GM19239 (cell line): ENCODE data around the gene THEM5.
"Not testable (repeated sequence)": the region's sequence is repeated elsewhere in the genome, so short reads cannot be mapped to it uniquely, and the experiment has no call there.

Experiments
- DNase-seq: peaks from one replicate; pipeline ENCODE4 v3.0.0; 2011; ENCODE audit warnings: low spot score; ENCODE audit not compliant: insufficient read length
- FAIRE-seq: peaks from 2 replicates; lab custom pipeline; 2011; peaks lifted over from hg19 to GRCh38; lab: Jason Lieb, UNC

The THEM5 gene, protein sequence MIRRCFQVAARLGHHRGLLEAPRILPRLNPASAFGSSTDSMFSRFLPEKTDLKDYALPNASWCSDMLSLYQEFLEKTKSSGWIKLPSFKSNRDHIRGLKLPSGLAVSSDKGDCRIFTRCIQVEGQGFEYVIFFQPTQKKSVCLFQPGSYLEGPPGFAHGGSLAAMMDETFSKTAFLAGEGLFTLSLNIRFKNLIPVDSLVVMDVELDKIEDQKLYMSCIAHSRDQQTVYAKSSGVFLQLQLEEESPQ

DNA sequence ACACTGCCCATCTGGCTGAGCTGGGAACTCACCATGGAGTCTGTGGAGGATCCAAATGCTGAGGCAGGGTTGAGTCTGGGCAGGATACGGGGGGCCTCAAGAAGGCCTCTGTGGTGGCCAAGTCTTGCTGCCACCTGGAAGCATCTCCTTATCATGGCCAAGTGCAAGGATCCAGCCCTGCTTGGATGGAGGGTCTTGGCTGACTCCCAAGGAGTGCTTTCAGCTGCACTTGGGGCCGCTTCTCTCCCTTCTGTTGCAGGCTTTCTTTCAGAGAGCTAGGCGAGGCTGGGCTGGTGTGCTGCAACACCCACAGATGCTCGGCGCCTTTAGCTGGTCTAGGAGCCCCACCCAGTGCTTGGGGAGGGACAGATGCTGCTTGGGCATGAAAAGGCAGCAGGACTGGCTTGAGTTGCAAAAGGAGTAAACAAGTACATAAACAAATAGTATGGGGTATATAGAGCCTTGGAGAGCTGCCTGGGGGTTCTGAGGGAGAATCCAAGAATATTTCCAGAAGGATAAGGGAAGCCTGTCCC is at the start of gene THEM5:
THEM5 (minus strand) TSS at position 302 of the 533 bp plus-strand sequence; CDS start at position 155, 147 bp downstream.
- FAIRE-seq (no peak), DNase-seq (no peak)

DNA sequence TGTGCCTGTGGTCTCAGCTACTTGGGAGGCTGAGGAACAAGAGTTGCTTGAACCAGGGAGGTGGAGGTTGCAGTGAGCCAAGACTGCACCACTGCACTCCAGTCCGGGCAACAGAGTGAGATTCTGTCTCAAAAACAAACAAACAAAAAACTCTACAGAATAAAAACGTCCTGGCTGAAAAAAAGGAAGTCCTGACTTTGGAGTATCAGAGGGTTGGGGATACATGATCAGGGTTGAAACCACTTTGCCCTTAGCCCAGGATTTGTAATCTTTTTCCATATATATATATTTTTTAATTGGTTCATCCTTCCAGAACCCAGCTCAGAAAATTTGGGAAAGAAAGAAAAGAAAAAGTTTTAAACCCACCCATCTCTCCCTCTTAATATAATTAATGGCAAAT is 49.3 kb upstream of the THEM5 start:
- FAIRE-seq (no peak), DNase-seq (no peak)

DNA sequence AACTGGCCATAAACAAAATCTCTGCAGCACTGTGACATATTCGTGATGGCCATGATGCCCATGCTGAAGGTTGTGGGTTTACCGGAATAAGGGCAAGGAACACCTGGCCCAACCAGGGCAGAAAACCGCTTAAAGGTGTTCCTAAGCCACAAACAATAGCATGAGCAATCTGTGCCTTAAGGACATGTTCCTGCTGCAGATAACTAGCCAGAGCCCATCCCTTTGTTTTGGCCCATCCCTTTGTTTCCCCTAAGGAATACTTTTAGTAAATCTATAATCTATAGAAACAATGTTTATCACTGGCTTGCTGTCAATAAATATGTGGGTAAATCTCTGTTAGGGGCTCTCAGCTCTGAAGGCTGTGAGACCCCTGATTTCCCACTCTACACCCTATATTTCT is 47.3 kb upstream of the THEM5 start:
- not testable (repeated sequence) for DNase-seq, FAIRE-seq

DNA sequence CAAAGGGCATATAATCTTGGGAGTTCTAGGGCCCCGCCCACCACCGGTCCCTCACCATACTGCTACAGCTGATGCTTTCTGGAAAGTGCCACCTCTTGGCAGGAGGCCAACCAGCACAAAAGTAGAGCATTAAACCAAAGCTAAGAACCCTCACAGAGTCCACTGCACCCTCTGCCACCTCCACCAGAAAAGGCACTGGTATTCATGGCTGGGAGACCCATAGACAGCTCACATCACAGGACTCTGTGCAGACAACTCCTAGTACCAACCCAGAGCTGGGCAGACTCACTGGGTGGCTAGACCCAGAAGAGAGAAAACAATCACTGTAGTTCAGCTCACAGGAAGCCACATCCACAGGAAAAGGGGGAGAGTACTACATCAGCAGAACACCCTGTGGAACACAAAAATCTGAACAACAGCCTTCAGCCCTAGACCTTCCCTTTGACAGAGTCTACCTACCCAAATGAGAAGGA is 45.0 kb upstream of the THEM5 start:
- no peak for DNase-seq
- FAIRE-seq = no peak

DNA sequence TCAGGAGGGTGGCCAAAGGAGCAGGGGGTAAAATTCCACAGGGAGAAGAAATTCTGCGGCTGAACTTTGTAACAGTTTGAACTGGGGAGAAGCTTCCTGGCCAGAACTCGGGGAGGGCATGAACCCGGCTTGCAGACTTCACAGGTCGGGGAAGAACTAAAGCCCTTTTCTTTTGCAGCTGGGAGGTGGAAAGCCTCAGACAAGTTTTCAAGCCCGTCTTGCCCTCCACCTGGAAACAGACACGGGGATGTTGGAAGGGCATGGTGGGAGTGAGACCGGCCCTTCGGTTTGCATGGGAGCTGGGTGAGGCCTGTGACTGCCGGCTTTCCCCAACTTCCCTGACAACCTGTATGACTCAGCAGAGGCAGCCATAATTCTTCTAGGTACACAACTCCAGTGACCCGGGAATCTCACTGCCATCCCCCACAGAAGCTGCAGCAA is 44.5 kb upstream of the THEM5 start:
- no peak for FAIRE-seq
- no peak for DNase-seq

DNA sequence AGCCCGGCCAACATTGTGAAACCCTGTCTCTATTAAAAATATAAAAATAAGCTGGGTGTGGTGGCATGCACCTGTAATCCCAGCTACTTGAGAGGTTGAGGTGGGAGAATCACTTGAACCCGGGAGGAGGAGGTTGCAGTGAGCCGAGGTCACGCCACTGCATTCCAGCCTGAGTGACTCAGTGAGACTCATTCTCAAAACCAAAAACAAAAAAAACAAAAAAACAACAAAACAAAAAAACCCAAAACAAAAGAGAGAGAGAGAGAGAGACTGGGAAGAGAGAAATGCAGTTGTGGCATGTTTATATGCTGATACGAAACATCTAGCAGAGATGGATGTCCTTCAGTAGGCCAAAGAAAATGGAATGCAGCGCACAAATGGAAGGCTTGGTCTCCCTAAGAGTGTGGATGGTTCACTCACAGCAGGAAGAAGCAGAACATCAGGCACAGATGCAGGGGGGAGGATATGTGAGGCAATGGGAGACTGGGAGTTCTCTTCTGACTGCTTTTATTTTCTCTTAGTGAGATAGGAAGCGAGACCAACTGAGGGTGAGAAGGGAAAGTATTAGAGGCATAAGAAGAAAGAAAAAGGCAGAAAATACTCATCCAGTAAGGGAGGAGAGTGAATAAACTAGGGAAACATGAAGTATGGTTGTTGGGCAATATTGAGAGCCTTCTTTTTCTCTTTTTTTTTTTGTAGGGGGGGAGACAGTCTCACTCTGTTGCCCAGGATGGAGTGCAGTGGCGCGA is 39.8 kb upstream of the THEM5 start:
- DNase-seq (no peak), FAIRE-seq (no peak)

DNA sequence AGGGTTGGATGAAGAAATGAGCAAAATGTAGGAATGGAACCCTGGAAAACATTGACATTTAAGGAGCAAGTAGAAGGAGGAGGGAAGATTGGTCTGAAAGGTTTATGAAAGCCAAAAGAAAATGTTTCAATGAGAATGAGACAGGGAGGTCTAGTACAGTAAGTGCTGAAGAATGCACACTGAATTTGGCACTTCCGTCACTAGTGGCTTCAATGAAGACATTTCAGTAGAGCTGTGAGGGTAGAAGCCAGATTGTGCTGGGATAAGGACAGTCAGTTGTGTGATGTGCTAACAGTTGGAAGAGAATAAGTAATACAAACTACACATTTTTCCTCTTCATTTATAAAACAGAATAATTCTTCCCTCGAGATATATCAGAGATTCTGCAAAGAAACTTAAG is 38.7 kb upstream of the THEM5 start:
- FAIRE-seq (no peak), DNase-seq (no peak)

DNA sequence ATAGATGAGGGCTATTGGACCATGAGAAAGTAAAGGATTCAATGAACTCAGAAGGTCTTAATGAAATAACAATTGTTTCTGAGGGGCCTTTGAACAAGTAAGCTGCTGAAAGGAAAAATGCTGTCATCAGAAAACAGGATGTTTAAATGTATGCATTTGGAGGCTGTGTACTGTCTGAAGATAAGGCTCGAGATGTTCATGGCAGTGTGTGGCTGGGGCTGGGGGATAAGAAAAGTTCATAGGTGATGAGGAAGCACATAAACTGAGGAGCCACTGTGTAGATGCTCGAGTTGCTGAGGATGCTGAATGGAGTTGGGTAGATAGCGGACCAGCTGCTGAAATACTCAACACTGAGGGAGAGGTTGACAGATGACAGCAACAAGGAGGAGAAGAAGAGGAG is 38.0 kb upstream of the THEM5 start:
- DNase-seq (no peak), FAIRE-seq (no peak)

DNA sequence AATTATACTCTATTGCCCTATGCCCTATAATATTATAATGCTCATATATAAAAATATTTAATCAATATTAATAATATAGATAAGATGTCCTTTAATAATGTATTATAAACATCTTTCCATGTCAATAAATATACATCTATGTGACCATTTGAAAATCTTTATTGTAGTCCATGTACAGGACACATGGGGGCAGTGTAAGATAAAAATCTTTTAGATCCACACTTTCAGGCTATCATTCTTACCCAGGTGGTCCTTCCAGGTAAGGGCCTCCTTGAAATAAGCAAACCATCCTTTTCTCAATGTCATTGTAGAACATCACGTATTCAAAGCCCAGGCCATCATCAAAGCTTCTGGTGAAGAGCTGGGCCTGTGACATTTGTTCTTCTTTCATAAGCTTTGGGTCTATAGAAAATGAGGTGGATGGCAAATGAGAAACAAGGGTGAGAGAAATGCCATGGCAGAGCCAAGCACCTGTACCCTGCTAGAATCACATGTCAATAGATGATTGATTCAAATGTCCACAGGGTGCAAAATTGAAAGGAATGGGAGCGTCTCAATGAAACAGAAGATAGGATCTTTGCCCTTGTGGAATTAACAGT is 35.6 kb upstream of the THEM5 start:
- peak; percentile 65 for FAIRE-seq
- no peak for DNase-seq

DNA sequence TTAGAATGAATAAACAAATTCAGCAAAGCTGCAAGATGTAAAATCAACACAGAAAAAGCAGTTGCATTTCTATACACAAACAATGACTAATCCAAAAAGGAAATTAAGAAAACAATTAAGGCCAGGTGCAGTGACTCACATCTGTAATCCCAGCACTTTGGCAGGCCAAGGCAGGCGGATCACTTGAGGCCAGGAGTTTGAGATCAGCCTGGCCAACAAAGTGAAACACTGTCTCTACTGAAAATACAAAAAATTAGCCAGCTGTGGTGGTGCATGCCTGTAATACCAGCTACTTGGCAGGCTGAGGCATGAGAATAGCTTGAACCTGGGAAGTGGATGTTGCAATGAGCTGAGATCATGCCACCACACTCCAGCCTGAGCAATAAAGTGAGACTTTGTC is 33.5 kb upstream of the THEM5 start:
- DNase-seq (no peak), FAIRE-seq (no peak)

DNA sequence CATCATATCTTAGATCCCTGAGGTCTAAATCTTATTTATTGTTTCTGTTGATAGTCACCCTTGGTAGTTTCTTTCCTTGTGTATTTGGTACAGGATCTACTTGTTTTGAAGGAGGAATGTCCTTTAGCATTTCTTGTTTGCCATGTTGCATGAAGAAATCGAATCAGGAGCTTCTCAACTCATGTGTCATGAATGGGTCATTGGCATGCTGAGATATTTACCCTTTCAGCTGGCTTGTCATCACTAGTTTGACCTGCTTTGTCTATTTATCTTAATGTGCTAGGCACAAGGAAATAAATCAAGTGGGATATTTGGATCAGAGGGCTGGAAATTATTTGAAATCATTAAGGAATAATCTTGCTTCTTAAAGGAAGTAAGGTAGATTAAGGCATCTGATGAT is 32.0 kb upstream of the THEM5 start:
- DNase-seq = no peak
- peak; percentile 4 for FAIRE-seq

DNA sequence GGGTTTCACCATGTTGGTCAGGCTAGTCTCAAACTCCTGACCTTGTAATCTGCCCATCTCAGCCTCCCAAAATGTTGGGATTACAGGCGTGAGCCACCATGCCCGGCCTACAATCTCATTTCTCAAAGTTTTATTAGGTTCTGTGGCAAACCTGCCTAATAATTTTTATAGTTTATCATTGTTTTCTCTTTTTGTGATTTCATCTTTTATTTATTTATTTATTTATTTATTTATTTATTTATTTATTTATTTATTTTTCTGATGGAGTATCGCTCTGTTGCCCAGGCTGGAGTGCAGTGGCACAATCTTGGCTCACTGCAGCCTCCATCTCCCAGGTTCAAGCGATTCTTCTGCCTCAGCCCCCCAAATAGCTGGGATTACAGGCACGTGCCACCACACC is 31.4 kb upstream of the THEM5 start:
- not testable (repeated sequence) for DNase-seq, FAIRE-seq

DNA sequence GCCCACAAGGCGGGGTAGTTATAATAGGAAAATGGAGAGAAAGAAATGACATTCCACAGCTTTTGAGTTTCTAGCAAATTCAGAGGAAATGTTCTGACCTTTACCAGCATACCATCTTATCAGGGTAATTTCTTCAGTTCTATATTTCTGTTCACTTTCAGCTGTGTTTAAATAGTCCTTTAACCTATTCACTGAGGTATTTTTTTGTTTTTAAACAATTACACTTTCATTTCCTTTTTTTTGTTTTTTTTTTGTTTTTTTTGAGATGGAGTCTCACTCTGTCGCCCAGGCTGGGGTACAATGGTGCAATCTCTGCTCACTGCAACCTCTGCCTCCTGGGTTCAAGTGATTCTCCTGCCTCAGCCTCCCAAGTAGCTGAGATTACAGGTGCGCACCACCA is 30.9 kb upstream of the THEM5 start:
- DNase-seq, FAIRE-seq: not testable (repeated sequence)

DNA sequence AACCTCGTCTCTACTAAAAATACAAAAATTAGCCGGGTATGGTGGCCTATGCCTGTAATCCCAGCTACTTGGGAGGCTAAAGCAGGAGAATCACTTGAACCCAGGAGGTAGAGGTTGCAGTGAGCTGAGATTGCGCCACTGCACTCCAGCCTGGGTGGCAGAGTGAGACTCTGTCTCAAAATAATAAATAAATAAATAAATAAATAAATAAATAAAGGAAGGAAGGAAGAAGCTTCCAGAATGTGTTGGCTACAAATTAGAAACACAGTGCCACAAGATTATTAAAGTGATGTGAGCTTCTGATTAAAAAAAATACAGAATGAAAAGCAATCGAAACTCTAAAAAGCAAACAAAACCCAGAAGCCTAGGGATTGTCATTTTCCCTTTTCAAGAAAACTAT is 30.4 kb upstream of the THEM5 start:
- FAIRE-seq, DNase-seq: not testable (repeated sequence)

DNA sequence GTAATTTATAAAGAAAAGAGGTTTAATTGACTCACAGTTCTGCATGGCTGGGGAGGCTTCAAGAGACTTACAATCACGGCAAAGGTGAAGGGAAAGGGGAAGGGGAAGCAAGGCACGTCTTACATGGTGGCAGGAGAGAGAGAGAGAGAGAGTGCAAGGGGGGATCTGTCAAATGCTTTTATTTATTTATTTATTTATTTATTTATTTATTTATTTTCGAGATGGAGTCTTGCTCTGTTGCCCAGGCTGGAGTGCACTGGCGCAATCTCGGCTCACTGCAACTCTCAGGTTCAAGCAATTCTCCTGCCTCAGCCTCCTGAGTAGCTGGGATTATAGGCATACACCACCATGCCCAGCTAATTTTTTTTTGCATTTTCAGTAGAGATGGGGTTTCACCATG is 29.4 kb upstream of the THEM5 start:
- DNase-seq, FAIRE-seq: not testable (repeated sequence)

DNA sequence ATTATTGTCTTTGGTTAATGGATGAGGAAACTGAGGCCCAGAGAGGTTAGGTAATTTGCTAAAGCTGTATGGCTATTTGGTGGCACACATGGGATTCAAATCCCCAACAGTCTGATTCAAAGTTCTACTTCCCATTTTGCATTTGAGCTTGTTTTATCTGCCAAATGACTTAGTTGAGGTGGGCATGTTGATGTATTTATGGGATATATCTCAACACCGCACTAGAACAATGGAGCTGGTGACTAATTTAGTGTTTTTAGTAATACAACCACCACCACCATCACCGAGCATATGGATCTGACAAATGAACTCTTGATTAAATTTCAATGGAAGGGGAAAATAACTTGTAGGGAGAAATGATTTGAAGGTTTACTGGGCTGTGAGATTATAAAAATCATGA is 29.0 kb upstream of the THEM5 start:
- FAIRE-seq (no peak), DNase-seq (no peak)

DNA sequence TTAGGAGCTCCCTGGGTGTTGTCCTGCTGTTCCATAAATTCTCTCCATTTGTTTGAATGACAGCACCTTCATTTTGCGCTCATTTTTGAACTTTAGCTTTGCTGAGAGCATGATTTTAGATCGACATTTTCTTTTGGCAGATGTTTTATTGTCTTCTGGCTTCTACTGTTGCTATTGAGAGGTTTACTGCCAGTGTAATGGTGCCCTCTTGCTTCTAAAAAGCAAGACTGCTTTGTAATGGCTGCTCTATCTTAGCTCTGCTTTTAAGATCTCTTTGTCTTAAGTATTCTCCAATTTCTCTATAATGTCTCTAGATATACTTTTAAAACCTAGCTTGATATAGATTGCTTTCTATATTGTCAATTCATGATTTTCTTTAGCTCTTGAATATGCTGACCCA is 28.0 kb upstream of the THEM5 start:
- DNase-seq (no peak), FAIRE-seq (no peak)

DNA sequence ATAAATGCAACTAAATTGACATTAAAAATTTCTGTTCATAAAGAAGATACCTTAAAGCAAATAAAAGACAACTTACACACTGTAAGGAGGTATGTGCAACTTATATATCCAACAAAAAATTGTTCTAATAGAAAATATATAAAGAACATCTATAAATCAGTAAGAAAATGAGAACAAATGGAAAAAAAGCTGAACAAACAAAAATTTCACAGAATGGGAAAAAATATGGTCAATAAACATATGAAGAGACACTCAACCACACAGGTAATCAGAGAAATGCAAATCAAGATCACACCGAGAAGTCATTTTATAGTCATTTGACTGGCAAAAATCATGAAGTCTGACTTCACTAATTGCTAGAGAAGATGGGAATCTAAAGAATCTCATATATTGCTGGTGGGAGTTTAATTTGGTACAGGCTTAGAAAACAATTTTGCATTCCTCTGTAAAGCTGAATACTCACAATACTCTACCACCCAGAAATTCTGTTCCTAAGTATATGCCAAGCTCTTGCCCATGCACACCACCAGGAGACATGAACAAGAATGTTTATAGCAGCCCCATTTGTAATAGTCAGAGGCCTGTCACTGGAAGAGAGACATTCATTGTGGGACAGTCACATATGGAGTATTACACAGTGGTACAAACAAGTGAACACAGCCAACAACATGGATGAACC is 22.0 kb upstream of the THEM5 start:
- no peak for FAIRE-seq

DNA sequence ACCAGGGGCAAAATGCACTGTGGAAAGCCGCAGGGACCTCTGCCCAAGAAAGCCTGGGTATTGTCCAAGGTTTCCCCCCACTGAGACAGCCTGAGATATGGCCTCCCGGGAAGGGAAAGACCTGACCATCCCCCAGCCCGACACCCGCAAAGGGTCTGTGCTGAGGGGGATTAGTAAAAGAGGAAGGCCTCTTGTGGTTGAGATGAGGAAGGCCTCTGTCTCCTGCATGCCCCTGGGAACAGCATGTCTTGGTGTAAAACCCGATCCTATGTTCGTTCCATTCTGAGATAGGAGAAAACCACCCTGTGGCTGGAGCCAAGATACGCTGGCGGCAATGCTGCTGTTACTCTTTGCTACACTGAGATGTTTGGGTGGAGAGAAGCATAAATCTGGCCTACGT is 19.3 kb upstream of the THEM5 start:
- FAIRE-seq, DNase-seq: not testable (repeated sequence)

More for the DNA sequence above, 22.0 kb upstream of the THEM5 start:
- no peak for DNase-seq

DNA sequence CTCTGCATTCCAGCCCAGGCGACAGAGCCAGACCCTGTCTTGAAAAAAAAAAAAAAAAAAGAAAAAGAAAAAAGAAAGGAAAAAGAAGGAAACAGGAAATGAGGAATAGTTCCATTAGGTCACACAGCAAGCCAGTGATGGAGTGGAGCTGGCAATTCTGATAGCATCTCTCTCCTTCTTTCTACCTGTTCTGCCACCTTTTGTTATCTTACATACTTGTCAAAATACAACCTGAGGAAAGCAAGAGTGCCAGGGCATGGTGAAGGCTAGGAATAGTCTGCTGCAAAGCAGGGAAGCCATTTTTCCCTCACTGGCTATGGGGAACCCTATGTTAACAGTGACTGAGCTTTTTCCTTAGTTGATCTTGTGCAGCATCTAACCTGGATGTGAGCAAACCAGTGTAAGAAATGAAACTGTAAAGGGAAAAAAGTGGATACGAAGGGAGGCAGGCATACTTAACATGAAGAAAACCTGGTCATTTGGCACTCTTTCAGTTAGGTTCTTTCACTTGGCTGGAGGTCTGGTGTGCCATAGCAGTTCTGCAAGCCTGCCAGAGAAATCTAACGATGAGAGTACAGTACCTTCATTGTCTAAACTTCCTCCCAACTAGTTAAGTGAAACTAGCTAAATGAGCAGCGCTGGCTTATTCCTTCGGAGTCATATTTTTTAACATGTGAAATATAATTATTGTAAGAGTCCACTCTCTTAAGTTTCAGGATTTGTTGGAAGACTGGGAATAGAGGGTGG is 17.9 kb upstream of the THEM5 start:
- no peak for FAIRE-seq
- DNase-seq = no peak
